ENCODE results near the gene TMEM45A.
"Not testable (repeated sequence)": the region's sequence is repeated elsewhere in the genome, so short reads cannot be mapped to it uniquely, and the experiment has no call there.

Gene TMEM45A

DNA sequence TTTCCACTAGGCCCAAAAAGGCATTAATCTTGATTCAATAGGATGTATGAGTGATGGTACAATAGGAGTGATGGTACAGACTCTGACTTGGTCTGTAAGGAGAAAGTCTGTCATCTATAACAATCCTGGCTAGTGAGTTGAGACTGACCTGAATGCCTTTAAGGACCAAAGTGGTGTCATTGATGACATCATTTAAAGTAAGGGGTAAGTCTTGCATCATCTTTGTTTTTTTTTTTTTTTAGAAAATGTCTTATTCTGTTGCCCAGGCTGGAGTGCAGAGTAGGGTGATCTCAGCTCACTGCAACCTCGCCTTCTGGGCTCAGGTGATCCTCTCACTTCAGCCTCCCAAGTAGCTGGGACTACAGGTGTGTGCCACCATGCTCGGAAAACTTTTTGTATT, 5.6 kb upstream of the TMEM45A start:
- DNase-seq, result no peak

DNA sequence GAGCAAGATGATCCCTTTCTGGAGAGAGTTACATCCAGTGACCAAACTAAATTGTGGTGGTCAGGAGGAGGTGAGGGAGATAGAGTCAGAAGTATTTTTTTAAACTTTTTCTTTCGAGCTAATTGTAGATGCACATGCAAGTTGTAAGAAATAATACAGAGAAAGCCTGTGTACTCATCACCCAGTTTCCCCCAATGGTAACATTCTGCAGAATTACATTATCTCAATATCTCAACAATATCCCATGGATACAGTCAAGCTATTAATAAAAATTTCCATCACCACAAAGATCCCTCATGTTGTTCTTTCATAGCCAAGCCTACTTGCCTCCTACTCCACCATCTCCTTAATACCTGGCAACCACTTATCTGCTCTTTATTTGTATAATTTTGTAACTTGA, 3.3 kb upstream of the TMEM45A start:
- no peak for DNase-seq

- no peak for DNase-seq
Measured at GRCh38 chr3:100496711-100497261, 4.4 kb downstream of the TMEM45A start.

DNA sequence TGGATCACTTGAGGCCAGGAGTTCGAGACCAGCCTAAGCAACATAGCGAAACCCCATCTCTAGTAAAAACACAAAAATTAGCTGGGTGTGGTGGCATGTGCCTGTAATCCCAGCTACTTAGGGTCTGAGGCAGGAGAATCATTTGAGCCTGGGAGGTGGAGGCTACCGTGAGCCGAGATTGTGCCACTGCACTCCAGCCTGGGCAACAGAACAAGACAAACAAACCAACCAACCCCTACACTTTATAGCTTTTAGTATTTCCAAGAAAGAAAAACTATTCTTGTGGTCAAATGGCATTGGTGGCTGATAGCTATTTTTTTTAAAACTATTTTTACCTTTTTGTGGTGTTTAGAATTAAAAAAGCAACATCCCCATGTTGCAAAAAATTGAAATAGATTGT, 7.2 kb downstream of the TMEM45A start:
- DNase-seq, result no peak

DNA sequence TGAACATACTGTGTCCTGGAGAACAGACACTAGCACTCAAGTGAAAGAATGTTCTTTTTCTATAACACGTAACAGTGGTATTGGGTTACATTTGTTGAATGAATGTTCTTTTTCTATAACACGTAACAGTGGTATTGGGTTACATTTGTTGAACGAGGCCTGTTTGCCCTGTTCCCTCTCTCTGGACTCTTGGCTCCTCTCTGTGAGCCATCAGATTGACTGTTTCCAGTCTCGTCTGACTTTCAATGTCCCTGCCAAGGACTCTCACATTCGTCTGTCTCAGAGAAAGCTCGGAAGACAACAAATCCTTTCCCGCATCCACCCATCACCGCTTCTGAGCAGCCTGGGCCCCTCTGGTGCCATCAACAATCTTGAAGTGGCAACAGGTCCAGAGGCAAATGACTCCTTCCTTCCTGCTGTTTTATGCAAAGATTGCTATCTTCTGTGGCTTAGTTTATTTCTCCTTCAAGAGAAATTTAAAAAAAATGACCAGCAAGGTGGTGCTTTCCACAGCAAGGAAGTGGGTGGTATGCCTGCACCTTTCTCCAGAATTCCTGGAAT, 8.0 kb downstream of the TMEM45A start:
- DNase-seq, result no peak

DNA sequence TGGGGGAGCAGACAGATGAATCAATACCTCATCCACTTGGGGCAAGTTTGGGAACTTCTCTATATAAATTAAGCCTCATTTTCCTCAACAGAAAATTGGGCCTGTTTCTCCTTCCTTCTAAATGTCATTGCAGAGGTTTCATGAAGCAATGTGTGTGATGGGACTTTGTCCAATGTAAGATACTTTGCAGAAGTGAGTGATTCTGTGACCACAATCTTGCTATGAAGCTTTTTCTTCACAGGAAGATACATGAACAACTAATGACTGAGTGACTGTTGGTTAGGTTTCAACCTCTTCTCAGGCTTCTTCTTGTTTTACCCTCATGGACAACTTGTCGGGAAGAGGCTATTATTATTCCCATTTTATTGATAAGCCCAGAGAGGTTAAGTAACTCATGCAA, 11.0 kb downstream of the TMEM45A start:
- no peak for DNase-seq

GRCh38 chr3:100506355-100506754, 13.9 kb downstream of the TMEM45A start:
- no peak for DNase-seq

DNA sequence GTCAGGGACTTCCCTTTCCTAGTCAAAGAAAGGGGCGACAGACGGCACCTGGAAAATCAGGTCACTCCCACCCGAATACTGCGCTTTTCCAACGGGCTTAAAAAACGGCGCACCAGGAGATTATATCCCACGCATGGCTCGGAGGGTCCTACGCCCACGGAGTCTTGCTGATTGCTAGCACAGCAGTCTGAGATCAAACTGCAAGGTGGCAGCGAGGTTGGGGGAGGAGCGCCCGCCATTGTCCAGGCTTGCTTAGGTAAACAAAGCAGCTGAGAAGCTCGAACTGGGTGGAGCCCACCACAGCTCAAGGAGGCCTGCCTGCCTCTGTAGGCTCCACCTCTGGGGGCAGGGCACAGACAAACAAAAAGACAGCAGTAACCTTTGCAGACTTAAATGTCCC, 17.4 kb downstream of the TMEM45A start:
- DNase-seq, result not testable (repeated sequence)

- no peak for DNase-seq
Measured at GRCh38 chr3:100516232-100516631, 23.8 kb downstream of the TMEM45A start.

DNA sequence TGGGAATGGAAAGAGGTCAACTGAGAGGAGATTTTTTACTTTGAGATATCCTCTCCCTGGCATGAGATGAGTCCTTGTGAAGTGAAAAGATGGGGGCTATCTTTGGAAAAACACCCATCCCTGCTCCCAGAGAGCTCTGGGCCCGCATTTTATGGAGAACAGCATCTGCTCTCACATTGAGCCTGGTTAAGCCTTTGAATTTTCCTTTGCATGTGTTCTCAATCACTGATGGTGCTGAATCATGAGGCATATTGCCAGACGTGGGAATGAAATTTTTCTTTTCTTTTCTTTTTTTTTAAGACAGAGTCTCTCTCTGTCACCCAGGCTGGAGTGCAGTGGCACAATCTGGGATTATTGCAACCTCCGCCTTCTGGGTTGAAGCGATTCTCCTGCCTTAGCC, 24.4 kb downstream of the TMEM45A start:
- no peak for DNase-seq

GRCh38 chr3:100517276-100517675, 24.9 kb downstream of the TMEM45A start:
- no peak for DNase-seq

GRCh38 chr3:100518244-100518643, 25.8 kb downstream of the TMEM45A start:
- DNase-seq, result no peak

GRCh38 chr3:100518983-100519382, 26.6 kb downstream of the TMEM45A start:
- DNase-seq, result no peak

DNA sequence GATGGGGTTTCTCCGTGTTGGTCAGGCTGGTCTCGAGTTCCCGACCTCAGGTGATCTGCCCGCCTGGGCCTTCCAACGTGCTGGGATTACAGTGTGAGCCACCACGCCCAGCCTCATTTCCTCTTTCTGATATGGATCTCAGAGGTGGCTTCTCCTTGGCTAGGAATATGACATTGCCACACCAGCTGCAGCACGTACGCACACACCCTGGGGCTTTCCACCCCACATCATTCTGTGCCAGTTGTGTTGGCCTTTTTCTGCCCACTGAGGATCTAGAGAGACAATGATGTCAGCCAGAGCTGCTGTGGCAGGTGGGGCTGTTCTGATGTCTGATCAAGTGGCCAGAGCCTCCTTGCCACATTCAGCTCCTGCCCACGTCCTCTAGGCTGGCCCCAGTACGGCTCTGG, 29.0 kb downstream of the TMEM45A start:
- peak in 1 of 2 experiments; percentile 50 for DNase-seq

- DNase-seq, result no peak
Measured at GRCh38 chr3:100522125-100522524, 29.7 kb downstream of the TMEM45A start.

DNA sequence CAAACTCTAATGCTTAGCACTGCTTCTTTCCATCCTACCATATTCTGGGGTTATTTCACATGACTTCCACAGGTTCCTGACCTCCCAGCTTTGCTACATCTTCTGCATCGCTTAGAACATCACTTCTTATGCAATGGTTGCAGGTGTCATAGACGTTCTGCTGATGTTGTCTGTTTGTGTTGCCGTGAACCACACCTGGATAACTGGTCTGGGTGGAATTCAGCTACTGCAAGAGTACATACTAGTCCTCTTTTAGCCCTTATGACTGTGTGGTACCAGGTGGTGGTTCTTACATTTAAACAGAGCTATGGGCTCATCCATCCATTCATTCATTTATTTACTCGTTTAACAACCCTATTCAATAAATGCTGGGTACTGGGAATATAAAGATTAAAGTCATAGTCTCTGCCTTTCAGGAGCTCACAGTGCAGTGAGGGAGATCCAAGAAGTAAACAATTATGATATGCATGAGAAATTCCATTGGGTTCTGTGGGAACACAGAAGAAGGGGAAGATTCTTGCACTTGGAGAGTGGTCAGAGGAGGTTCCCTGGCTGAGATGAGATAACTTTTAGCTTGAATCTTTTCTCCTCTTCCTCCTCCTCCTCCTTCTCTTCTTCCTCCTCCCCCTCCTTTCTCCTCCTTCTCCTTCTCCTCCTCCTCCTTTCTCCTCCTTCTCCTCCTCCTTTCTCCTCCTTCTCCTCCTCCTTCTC, 30.8 kb downstream of the TMEM45A start:
- DNase-seq, result no peak

DNA sequence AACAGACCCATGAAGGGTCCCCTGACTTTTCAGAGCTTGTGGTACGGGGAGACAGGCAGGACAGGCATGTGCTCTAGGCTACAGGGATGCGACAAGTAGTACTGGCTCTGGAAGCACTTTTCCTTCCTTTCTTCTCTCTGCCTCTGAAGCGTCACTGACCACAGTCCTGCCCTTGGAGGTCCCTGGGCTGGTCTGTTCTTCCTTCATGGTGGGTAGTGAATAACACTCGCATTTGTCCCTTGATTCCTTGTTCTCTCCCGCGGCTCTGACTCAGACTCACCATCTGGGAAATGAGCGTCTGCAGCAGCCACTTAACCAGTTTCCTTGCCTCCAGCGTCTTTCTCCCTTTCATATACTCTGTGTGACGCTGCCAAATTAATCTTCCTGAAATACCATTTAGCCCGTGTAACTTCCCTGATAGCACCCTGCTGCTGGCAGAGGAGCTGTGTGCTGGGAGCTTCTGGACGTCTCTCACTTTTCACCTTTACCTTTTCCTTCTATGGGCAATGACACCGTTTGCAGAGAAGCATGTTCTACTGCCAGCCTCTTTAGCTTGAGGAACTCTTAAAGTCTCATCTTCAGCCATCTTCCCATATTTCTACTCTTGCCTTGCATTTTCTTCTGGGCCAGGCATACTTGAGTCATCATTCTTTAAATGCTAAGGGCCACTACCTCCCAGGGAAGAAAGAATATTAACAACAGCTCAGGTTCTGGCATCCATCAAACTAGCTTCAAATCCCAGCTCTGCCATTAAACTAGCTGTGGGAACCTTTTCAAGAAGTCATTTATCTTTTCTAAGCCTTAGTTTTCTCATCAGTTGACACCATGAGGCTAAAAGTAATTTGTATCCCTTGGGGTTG, 33.6 kb downstream of the TMEM45A start:
- DNase-seq, result no peak

- no peak for DNase-seq
Measured at GRCh38 chr3:100526613-100527346, 34.4 kb downstream of the TMEM45A start.

DNA sequence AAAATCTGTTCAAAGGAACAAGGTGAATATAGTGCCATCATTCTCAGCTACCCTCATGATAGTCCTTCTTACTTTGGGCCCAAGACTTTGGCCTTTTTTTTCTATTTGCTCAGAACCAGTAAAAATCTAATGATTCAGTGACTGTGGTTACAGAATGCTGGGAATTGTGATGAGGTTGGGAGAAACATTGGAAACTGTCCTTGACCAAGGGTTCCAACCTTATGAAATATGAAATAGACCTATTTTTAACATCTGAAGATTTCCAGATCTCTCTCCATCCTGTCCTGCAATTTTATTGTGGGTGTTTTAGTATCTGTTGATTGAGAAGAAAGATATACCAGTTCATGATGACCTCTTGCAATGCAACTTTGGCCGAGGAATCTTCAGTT, 34.9 kb downstream of the TMEM45A start:
- no peak for DNase-seq

DNA sequence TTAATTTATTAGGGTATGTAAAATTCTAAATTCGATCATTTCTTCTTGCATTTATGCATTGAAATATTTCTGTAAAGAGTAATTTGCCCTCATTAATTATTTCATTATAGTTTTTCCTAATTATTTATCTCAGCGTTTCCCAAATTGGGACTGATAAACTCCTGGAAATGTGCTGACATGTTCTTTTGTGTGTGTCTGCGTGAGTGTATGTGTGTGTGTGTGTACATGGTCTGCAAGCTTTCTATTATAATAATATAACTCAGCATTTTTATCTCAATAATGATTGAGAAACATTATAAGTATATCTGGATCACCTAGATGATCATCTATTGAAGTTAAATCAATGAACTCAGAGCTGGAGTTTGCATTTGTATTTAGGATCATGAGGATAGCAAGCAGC, 38.7 kb downstream of the TMEM45A start:
- no peak for DNase-seq

DNA sequence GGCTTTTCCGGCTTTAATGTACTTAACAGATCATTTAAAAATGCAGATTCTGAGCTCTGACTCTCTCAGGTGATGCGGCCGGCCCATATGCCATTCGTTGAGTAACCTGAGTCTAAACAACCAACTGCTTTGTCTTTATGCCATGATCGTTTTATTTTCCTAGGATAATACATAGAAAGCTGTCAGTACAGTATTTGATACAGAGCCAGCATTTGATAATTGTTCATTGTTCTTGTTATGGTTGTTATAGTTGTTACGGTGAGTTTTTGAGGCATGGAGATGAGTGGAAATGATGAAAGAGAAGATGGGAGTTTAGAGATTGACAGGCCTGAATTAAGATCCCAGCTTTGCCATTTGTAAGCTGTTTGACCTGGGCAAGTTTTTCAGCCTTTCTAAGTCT, 40.0 kb downstream of the TMEM45A start:
- DNase-seq, result no peak

- no peak for DNase-seq
Measured at GRCh38 chr3:100533176-100533575, 40.8 kb downstream of the TMEM45A start.

GRCh38 chr3:100535610-100535943, 43.2 kb downstream of the TMEM45A start:
- DNase-seq, result no peak
